HL-60 (cell line): ENCODE results near the gene CCNT1.

Experiments used
- DNase-seq, 2 experiments: peaks; one replicate each; pipeline ENCODE4 v3.0.0-alpha.2; 2010 to 2020; ENCODE audit warnings: low read depth in 1 of 2, low spot score in 1 of 2
- H3K27ac ChIP-seq: fragments of 250-450 bp; sonication (Bioruptor Pico); replicated peaks from 2 replicates; pipeline ENCODE4 v1.5.1; 2020; ENCODE audit warnings: mild to moderate bottlenecking, moderate library complexity
- H3K27me3 ChIP-seq: fragments of 250-450 bp; sonication (Bioruptor Pico); 2 replicates; pipeline ENCODE4 v1.5.1; 2021; ENCODE audit warnings: mild to moderate bottlenecking, moderate library complexity; ENCODE audit not compliant: insufficient read depth, poor library complexity, severe bottlenecking
- H3K4me3 ChIP-seq: replicated peaks from 2 replicates; pipeline ENCODE4 v1.5.1; 2011; ENCODE audit warnings: mild to moderate bottlenecking, control low read depth, low read length; ENCODE audit not compliant: insufficient read depth
- CTCF ChIP-seq: IDR thresholded peaks from one replicate; pipeline ENCODE4 v1.5.1; 2011; ENCODE audit warnings: low read length, control low read depth, inconsistent platforms; ENCODE audit not compliant: insufficient read depth
- GABPA ChIP-seq: IDR thresholded peaks from 2 replicates; pipeline ENCODE4 v1.6.1; 2012; ENCODE audit warnings: low read depth
- POLR2AphosphoS5 ChIP-seq: IDR thresholded peaks from 2 replicates; pipeline ENCODE4 v1.6.1; 2012; ENCODE audit warnings: low read depth
- REST ChIP-seq: IDR thresholded peaks from 2 replicates; pipeline ENCODE4 v1.6.1; 2012; ENCODE audit warnings: low read depth; ENCODE audit not compliant: insufficient replicate concordance
- SPI1 ChIP-seq: IDR thresholded peaks from 2 replicates; pipeline ENCODE4 v1.6.1; 2012; ENCODE audit warnings: low read depth, mild to moderate bottlenecking, borderline replicate concordance

CCNT1 gene

DNA sequence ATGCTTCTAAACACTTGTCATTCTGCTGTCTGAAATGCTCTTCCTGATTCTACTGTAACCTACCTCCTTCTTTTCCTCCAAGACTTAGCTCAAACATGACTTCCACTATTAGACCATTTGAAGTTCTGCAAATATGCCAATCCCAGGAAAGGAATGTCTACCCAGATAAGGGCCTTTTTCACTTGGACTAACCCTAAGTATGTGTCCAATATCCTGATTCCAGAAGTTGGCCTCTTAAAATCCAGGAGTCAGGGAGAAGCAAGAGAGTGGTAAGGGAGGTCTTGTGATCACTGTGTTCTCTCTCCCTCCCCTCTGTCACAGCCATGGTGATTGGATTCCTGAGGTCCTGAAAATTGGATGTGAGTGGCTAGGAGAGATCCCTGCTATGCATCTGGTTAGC is 42.2 kb upstream of the CCNT1 start:
- Histone ChIP-seq H3K27ac (no peak overlapping the region), H3K4me3 (no peak overlapping the region), H3K27me3 (no peaks in the 10 kb centered on the region)
- no peak for DNase-seq
- TF ChIP-seq CTCF (no peak), GABPA (no peak), POLR2AphosphoS5 (no peak), REST (no peak), SPI1 (no peak)

DNA sequence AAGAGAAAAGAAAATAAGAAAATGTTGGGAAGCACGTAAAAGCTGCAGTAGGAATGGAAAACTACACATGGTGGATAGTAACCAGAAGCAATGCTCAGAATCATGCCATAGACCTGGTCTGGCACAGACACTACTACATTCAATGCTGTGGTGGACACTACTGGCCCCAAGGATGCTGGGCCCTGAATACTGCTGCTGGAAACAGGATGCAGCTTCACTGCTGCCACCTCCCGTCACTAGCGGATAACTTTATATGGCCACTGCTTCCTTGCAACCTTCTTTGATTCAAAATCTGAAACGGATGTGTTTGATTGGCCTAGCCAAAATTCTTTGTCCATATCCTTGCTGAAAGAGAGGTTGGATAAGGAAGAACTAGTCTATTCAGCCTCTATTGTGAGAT is 41.7 kb upstream of the CCNT1 start:
- TF ChIP-seq SPI1 (no peak), REST (no peak), POLR2AphosphoS5 (no peak), GABPA (no peak), CTCF (no peak)
- H3K4me3 ChIP-seq, result no peak overlapping the region
- DNase-seq, result no peak
- no peaks in the 10 kb centered on the region for H3K27me3 ChIP-seq
- H3K27ac ChIP-seq, result no peak overlapping the region

DNA sequence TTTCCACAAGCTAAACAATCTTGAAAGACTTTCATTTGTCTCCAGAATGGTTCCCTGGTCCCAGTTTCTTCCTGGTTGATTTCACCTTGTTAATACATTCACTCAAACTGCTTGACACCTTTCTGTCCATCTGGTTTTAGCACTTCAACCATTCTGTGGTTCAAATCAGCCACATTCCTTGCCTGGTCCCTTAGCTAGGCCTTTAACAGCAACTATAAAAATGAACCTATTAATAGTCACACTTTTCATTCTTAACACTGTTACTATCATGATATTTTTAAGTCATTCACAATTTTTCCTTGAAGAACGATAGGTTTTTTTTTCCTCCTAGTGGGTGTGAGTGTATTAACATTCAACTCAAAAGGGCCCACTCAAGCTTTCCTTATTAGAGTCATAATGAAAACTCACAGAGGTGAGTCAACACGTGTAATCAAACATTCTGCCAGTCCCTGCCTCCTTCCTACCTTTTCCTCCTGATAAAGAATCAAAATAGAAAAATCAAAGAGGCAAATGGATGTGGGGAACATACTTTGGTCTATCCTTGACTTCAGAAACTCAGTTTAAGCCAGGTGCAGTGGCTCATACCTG is 34.4 kb upstream of the CCNT1 start:
- Histone ChIP-seq H3K27ac (no peak overlapping the region), H3K27me3 (no peaks in the 10 kb centered on the region), H3K4me3 (no peak overlapping the region)
- TF ChIP-seq POLR2AphosphoS5 (no peak), CTCF (no peak), SPI1 (no peak), GABPA (no peak), REST (no peak)
- DNase-seq, result no peak
